Thyroid gland (tissue), 4 donors: ENCODE data around the gene SUCLG2. TPM values are rescaled to one million over a fixed set of nuclear protein-coding genes. Genes with fewer than 3 reads are reported as not detected.

ENCODE experiments used
- DNase-seq, 2 donors: peaks; one replicate each; pipeline ENCODE4 v3.0.0-alpha.2; 2019
- H3K27ac ChIP-seq, 3 donors: fragments of 200-600 bp; sonication (generic); 1 replicate in 2 of 3; 2 replicates in 1 of 3; pipeline ENCODE4 v1.5.1; 2016 to 2019; ENCODE audit warnings: mild to moderate bottlenecking in 1 of 3, moderate library complexity in 1 of 3
- H3K27me3 ChIP-seq: fragments of 200-600 bp; sonication (generic); one replicate; pipeline ENCODE4 v1.5.1; 2019
- H3K36me3 ChIP-seq, 2 donors: fragments of 200-600 bp; sonication (generic); one replicate each; pipeline ENCODE4 v1.5.1; 2016 to 2019
- H3K4me1 ChIP-seq, 2 donors: fragments of 200-600 bp; sonication (generic); one replicate each; pipeline ENCODE4 v1.5.1; 2017 to 2019
- H3K4me3 ChIP-seq, 3 donors: fragments of 200-600 bp; sonication (generic); replicated peaks in 1 of 3; 1 replicate in 2 of 3; 2 replicates in 1 of 3; pipeline ENCODE4 v1.5.1; 2016; ENCODE audit warnings: mild to moderate bottlenecking in 1 of 3
- H3K9me3 ChIP-seq: fragments of 200-600 bp; sonication (generic); one replicate; pipeline ENCODE4 v1.5.1; 2017
- CTCF ChIP-seq, 6 experiments: fragments of 200-600 bp in 3 of 6; fragments of 450-650 bp in 3 of 6; sonication (generic) in 3 of 6; IDR thresholded peaks; one replicate each; pipeline ENCODE4 v1.5.1; 2016 to 2019; ENCODE audit warnings: antibody characterized with exemption in 6 of 6, mild to moderate bottlenecking in 2 of 6, inconsistent platforms in 1 of 6, moderate library complexity in 1 of 6
- POLR2A ChIP-seq, 2 donors: fragments of 450-650 bp; IDR thresholded peaks; one replicate each; pipeline ENCODE4 v1.6.1; 2017; ENCODE audit warnings: antibody characterized with exemption in 2 of 2, mild to moderate bottlenecking in 2 of 2, moderate library complexity in 1 of 2
- WGBS, 2 donors: methylation state at CpG; one replicate each; pipeline ENCODE4 v1.1.5; 2017; 5-methylcytosine and 5-hydroxymethylcytosine counted together
- intact Hi-C: fragments of 100-400 bp; cut with DNase I; formaldehyde crosslinking; loops from one replicate; pipeline ENCODE4 v1.15.1; 2023
- total RNA-seq, 4 donors: library from RNA; depleted of rRNA; stranded (reverse); fragments of >200 nt; gene quantifications; one replicate each; pipeline ENCODE4 v1.2.3, GENCODE V29; 2016

The SUCLG2 gene
- total RNA-seq, 4 donors from 2014 or later: 64.4 to 70.9 (median 70.7) TPM

- Histone ChIP-seq H3K4me3 (no peak overlapping the region), H3K36me3 (no peaks in the 10 kb centered on the region), H3K9me3 (no peaks in the 10 kb centered on the region), H3K27ac (no peak overlapping the region), H3K27me3 (no peaks in the 10 kb centered on the region), H3K4me1 (no peaks in the 10 kb centered on the region)
- TF ChIP-seq POLR2A (IDR thresholded peaks at IDR 0.05) (no peak), CTCF (IDR thresholded peaks at IDR 0.05) (no peak)
- 94 to 98% methylated on average over 3 of the region's 3 CpGs for WGBS, 2 donors
- no peak for DNase-seq
- intact Hi-C loops: no loop called here
Measured at GRCh38 chr3:67402873-67403272, 251.5 kb downstream of the SUCLG2 start.

- Histone ChIP-seq H3K36me3 (no peaks in the 10 kb centered on the region), H3K9me3 (no peaks in the 10 kb centered on the region), H3K4me3 (no peak overlapping the region), H3K4me1 (no peaks in the 10 kb centered on the region), H3K27me3 (no peaks in the 10 kb centered on the region), H3K27ac (no peak overlapping the region)
- intact Hi-C loops: no loop called here
- WGBS, 2 donors: 94 to 95% methylated on average over 3 of the region's 3 CpGs
- TF ChIP-seq CTCF (IDR thresholded peaks at IDR 0.05): no peak
- no peak for TF ChIP-seq POLR2A (IDR thresholded peaks at IDR 0.05)
- DNase-seq: no peak
Measured at GRCh38 chr3:67401921-67402320, 252.5 kb downstream of the SUCLG2 start.

- WGBS, 2 donors: 91 to 96% methylated on average over 6 of the region's 6 CpGs
- DNase-seq: no peak
Measured at GRCh38 chr3:67400476-67400875, 253.9 kb downstream of the SUCLG2 start.

GRCh38 chr3:67389176-67389575 lies 265.2 kb downstream of the SUCLG2 start:
- no peaks in the 10 kb centered on the region for H3K36me3 ChIP-seq
- no peak overlapping the region for H3K4me3 ChIP-seq
- TF ChIP-seq CTCF (IDR thresholded peaks at IDR 0.05) (no peak), POLR2A (IDR thresholded peaks at IDR 0.05) (no peak)
- no peak overlapping the region for H3K27ac ChIP-seq
- intact Hi-C loops: no loop called here
- no peaks in the 10 kb centered on the region for H3K4me1 ChIP-seq
- no peaks in the 10 kb centered on the region for H3K9me3 ChIP-seq
- 94 to 98% methylated on average over 2 of the region's 2 CpGs for WGBS, 2 donors
- no peak for DNase-seq
- H3K27me3 ChIP-seq: no peaks in the 10 kb centered on the region

More at GRCh38 chr3:67400476-67400875, 253.9 kb downstream of the SUCLG2 start:
- Histone ChIP-seq H3K27me3 (no peaks in the 10 kb centered on the region), H3K36me3 (no peaks in the 10 kb centered on the region), H3K27ac (no peak overlapping the region), H3K4me3 (no peak overlapping the region), H3K4me1 (no peaks in the 10 kb centered on the region), H3K9me3 (no peaks in the 10 kb centered on the region)
- intact Hi-C loops: no loop called here
- TF ChIP-seq POLR2A (IDR thresholded peaks at IDR 0.05): no peak
- no peak for TF ChIP-seq CTCF (IDR thresholded peaks at IDR 0.05)

- Histone ChIP-seq H3K27me3 (no peaks in the 10 kb centered on the region), H3K27ac (no peak overlapping the region), H3K36me3 (no peaks in the 10 kb centered on the region), H3K4me1 (no peaks in the 10 kb centered on the region), H3K4me3 (no peak overlapping the region), H3K9me3 (no peaks in the 10 kb centered on the region)
- no peak for DNase-seq
- WGBS, 2 donors: 95 to 98% methylated on average over 3 of the region's 3 CpGs
- no peak for TF ChIP-seq CTCF (IDR thresholded peaks at IDR 0.05)
- no peak for TF ChIP-seq POLR2A (IDR thresholded peaks at IDR 0.05)
- intact Hi-C loops: no loop called here
Measured at GRCh38 chr3:67388738-67389137, 265.7 kb downstream of the SUCLG2 start.
